Smooth muscle cell (in vitro differentiated cells): ENCODE data around the gene ALPP. TPM values are rescaled to one million over a fixed set of nuclear protein-coding genes. Genes with fewer than 3 reads are reported as not detected.
"Not testable (repeated sequence)": the region's sequence is repeated elsewhere in the genome, so short reads cannot be mapped to it uniquely, and the experiment has no call there.

Experiments used
- DNase-seq: peaks from one replicate; lab custom pipeline; 2025; ENCODE audit not compliant: unreplicated experiment; lab: John Stamatoyannopoulos, UW
- H2AFZ ChIP-seq: fragments of 200-600 bp; sonication (generic); 2 replicates; pipeline ENCODE4 v1.6.0; 2016; ENCODE audit warnings: antibody characterized with exemption, low read depth, mild to moderate bottlenecking
- H3F3A ChIP-seq: fragments of 200-600 bp; sonication (generic); 2 replicates; pipeline ENCODE4 v1.6.0; 2017; ENCODE audit warnings: antibody characterized with exemption, low read depth
- H3K27ac ChIP-seq: fragments of 200-600 bp; sonication (generic); 2 replicates; pipeline ENCODE4 v1.5.1; 2016; ENCODE audit warnings: low read depth, mild to moderate bottlenecking
- H3K27me3 ChIP-seq: fragments of 200-600 bp; sonication (generic); 2 replicates; pipeline ENCODE4 v1.6.1; 2016; ENCODE audit warnings: low read depth, mild to moderate bottlenecking
- H3K36me3 ChIP-seq: fragments of 200-600 bp; sonication (generic); 2 replicates; pipeline ENCODE4 v1.5.1; 2016; ENCODE audit warnings: low read depth
- H3K4me1 ChIP-seq: fragments of 200-600 bp; sonication (generic); 2 replicates; pipeline ENCODE4 v1.5.1; 2016; ENCODE audit warnings: low read depth
- H3K4me2 ChIP-seq: fragments of 200-600 bp; sonication (generic); 2 replicates; pipeline ENCODE4 v1.6.0; 2016; ENCODE audit warnings: mild to moderate bottlenecking
- H3K4me3 ChIP-seq: fragments of 200-600 bp; sonication (generic); 2 replicates; pipeline ENCODE4 v1.5.1; 2016; ENCODE audit warnings: mild to moderate bottlenecking
- H3K79me2 ChIP-seq: fragments of 200-600 bp; sonication (generic); 2 replicates; pipeline ENCODE4 v1.6.0; 2016; ENCODE audit warnings: low read depth, mild to moderate bottlenecking
- H3K9ac ChIP-seq: fragments of 200-600 bp; sonication (generic); 2 replicates; pipeline ENCODE4 v1.6.0; 2016; ENCODE audit warnings: low read depth
- H3K9me3 ChIP-seq: fragments of 200-600 bp; sonication (generic); replicated peaks from 2 replicates; pipeline ENCODE4 v1.5.1; 2016; ENCODE audit warnings: low read depth
- H4K20me1 ChIP-seq: fragments of 200-600 bp; sonication (generic); 2 replicates; pipeline ENCODE4 v1.6.0; 2016; ENCODE audit warnings: low read depth
- CTCF ChIP-seq: fragments of 200-600 bp; sonication (generic); IDR thresholded peaks from 2 replicates; pipeline ENCODE4 v1.5.1; 2017; ENCODE audit warnings: borderline replicate concordance, mild to moderate bottlenecking, antibody characterized with exemption; ENCODE audit not compliant: insufficient read depth, poor library complexity, severe bottlenecking
- WGBS: methylation state at CpG from one replicate; pipeline ENCODE4 v1.1.7; 2016; ENCODE audit warnings: low lambda C conversion rate; 5-methylcytosine and 5-hydroxymethylcytosine counted together
- polyA plus RNA-seq: library from polyadenylated mRNA; unstranded; fragments of >200 nt; fragmentation: Nextera tagmentation; extraction: Ambion mirVana; gene quantifications from 2 replicates; pipeline ENCODE4 v1.2.1, GENCODE V29; 2016
- total RNA-seq: library from RNA; depleted of rRNA; stranded (reverse); fragments of >200 nt; gene quantifications from 2 replicates; pipeline ENCODE4 v1.2.3, GENCODE V29; 2014

The ALPP gene
- total and polyA plus RNA-seq, 2 experiments from 2014 or later, result 0.22 TPM; not detected in 1

- no peak overlapping the region for H3K27ac ChIP-seq
- peaks cover under 1% of the 10 kb centered on the region for H4K20me1 ChIP-seq
- H3K4me1 ChIP-seq, result no peaks in the 10 kb centered on the region
- H3K36me3 ChIP-seq, result no peaks in the 10 kb centered on the region
- H3K4me3 ChIP-seq, result no peak overlapping the region
- H3K9ac ChIP-seq, result no peak overlapping the region
- no peaks in the 10 kb centered on the region for H3K9me3 ChIP-seq
- H3K79me2 ChIP-seq, result no peaks in the 10 kb centered on the region
- H3K4me2 ChIP-seq, result no peak overlapping the region
- H3F3A ChIP-seq, result no peaks in the 10 kb centered on the region
- whole genome bisulfite sequencing, result 70% methylated on average over 3 of the region's 10 CpGs
- no peak for DNase-seq
- H3K27me3 ChIP-seq, result no peaks in the 10 kb centered on the region
- H2AFZ ChIP-seq, result no peak overlapping the region
- TF ChIP-seq CTCF, result no peak
Observed at GRCh38 chr2:232332940-232333259, 45.7 kb upstream of the ALPP start.

DNA sequence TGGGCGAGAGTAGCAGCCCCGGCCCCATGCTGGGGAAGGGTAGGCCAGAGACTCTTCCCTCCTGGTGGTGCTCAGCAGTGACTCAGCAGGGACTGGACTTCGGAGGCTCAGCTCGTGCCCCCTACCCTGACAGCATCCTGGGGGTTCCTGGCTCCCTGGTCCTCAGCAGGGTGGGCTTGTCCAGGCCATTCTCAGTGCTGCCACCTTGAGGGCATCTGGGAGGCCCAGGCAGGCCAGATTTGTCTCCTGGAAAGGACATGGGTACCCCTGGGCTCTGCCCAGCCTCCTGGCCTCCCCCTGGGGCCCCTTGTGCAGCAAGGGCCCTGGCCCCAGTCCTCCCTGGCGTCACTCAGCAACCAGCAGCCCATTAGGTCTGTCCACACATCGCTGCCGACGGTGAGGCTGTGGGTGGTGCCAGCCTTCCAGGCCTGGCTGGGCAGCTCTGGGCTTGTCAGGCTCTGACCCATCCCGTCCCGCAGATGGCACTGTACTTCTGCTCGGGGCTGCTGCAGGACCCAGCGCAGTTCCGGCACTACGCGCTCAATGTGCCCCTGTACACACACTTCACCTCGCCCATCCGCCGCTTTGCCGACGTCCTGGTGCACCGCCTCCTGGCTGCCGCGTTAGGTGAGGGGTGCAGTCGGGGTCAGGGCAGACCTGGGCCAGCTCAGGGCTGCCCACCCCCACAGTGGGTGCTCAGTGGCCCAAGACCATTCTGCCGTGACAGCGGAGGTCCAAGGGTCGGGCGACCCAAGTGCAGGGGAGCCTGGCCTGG is 45.0 kb upstream of the ALPP start:
- no peak overlapping the region for H2AFZ ChIP-seq
- no peaks in the 10 kb centered on the region for H3K27me3 ChIP-seq
- H3K4me3 ChIP-seq, result no peak overlapping the region
- H4K20me1 ChIP-seq, result no peaks in the 10 kb centered on the region
- H3F3A ChIP-seq, result no peaks in the 10 kb centered on the region
- no peak overlapping the region for H3K4me2 ChIP-seq
- H3K4me1 ChIP-seq, result no peaks in the 10 kb centered on the region
- no peak overlapping the region for H3K27ac ChIP-seq
- 95% methylated on average over 26 of the region's 28 CpGs for WGBS
- no peak for DNase-seq
- peak; percentile 50 for TF ChIP-seq CTCF
- no peaks in the 10 kb centered on the region for H3K9me3 ChIP-seq
- no peaks in the 10 kb centered on the region for H3K36me3 ChIP-seq
- H3K79me2 ChIP-seq, result no peaks in the 10 kb centered on the region
- H3K9ac ChIP-seq, result no peak overlapping the region

GRCh38 chr2:232334136-232334884 is 44.2 kb upstream of the ALPP start:
- H3K4me1 ChIP-seq, H3K9me3 ChIP-seq, H3K79me2 ChIP-seq, H3K9ac ChIP-seq, H3K27ac ChIP-seq, H3F3A ChIP-seq, H3K27me3 ChIP-seq, H3K36me3 ChIP-seq, DNase-seq, H2AFZ ChIP-seq, H3K4me2 ChIP-seq, H3K4me3 ChIP-seq, H4K20me1 ChIP-seq: not testable (repeated sequence)
- 95% methylated on average over 29 of the region's 33 CpGs for WGBS

DNA sequence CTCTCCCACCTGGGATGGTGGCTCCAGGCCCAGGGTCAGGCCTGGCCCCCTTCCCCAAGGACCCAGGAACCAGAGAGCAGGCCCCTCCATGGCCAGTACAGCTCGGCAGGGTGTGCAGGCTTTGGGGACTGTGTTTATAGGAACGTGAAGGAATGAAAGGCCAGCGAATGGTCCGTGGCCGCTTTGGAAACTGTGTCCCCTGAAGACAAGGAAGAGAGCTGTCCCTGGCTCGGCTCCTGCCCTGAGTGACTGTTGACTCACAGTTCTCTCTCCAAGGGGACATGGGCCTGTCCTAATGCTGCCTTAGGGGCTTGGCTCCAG is 43.7 kb upstream of the ALPP start:
- not testable (repeated sequence) for H2AFZ ChIP-seq, H4K20me1 ChIP-seq, DNase-seq, H3K4me1 ChIP-seq, H3K4me3 ChIP-seq, H3K9ac ChIP-seq, H3F3A ChIP-seq, H3K36me3 ChIP-seq, H3K79me2 ChIP-seq, H3K27me3 ChIP-seq, H3K9me3 ChIP-seq, H3K4me2 ChIP-seq, H3K27ac ChIP-seq
- WGBS, result 81% methylated on average over 4 of the region's 6 CpGs
